ENCODE data around the gene ZFAND6.

Gene ZFAND6

DNA sequence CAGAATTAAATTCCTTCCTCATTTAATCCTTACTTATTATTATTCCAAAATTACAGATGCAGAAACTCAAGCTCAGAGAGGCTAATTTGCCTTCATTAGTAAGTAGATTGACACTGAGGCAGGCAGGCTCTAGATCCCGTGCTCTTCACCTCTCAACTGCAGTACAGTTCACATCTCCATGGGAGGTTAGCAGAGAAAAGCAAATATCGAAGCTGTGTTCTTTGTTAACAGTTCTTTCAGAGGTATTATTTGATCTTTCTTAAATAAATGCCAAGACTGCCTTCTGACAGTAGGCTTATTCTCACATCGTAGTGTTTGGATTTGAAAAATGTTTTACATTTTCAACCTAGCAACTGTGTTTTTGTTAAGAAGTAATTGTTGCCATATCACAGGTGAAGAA, 77.4 kb downstream of the ZFAND6 start:
- no peak overlapping the region for H3K23ac ChIP-seq (ENCODE audit: low read length)
- H2BK120ac ChIP-seq (ENCODE audit: low read depth, low read length) = no peak overlapping the region
- no peak overlapping the region for H3K56ac ChIP-seq (ENCODE audit: low read length)
- no peak overlapping the region for H3K9ac ChIP-seq (ENCODE audit: low read length)
- no peak overlapping the region for H4K5ac ChIP-seq (ENCODE audit: low read length)
- H3K4me1 ChIP-seq (ENCODE audit: control insufficient read depth, low read depth, low read length) = no peaks in the 10 kb centered on the region
- no peak overlapping the region for H4K8ac ChIP-seq (ENCODE audit: low read depth, low read length)
- no peaks in the 10 kb centered on the region for H3K36me3 ChIP-seq (ENCODE audit: control insufficient read depth, insufficient read depth, low read length)
- DNase-seq = no peak
- H2BK15ac ChIP-seq (replicated peaks; ENCODE audit: low read depth) = no peak overlapping the region
- H2AK5ac ChIP-seq (ENCODE audit: low read length) = no peak overlapping the region
- H2BK5ac ChIP-seq (ENCODE audit: low read length) = no peak overlapping the region
- no peak overlapping the region for H3K4ac ChIP-seq (ENCODE audit: low read depth, low read length)
- H3K79me1 ChIP-seq (ENCODE audit: low read length) = no peaks in the 10 kb centered on the region
- H3K79me2 ChIP-seq (ENCODE audit: control insufficient read depth, insufficient read depth, low read length) = no peaks in the 10 kb centered on the region
- no peak overlapping the region for H3K18ac ChIP-seq (ENCODE audit: low read length)
- H3K4me2 ChIP-seq (ENCODE audit: low read length) = no peak overlapping the region
- H3K27me3 ChIP-seq (ENCODE audit: insufficient read depth, low read length, poor library complexity) = no peaks in the 10 kb centered on the region
- H3K27ac ChIP-seq (ENCODE audit: low read depth, low read length) = no peak overlapping the region
- no peak overlapping the region for H3K4me3 ChIP-seq (ENCODE audit: low read length)
- WGBS (ENCODE audit: extremely low coverage, insufficient coverage, low lambda C conversion rate) = no CpG with 5 or more reads among the region's 3 CpGs

DNA sequence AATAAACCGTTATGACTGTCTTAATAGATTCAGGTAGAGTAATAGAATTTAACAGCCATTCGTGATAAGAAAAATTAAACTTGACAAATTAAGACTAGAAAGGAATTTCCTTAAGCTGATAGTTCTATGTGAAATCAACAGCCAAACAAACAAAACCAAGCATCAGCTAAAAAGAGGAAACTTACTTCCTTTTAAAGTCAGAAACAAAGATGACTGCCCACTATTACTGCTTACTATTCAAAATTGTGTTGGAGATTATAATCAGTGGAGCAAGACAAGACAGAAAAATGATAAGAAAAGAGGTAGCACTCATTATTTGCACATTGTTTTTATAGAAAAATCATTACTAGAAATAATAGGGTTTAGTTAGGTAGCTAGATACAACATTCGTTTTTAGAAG, 79.5 kb downstream of the ZFAND6 start:
- Histone ChIP-seq H2BK15ac (replicated peaks; ENCODE audit: low read depth) (no peak overlapping the region), H3K79me2 (ENCODE audit: control insufficient read depth, insufficient read depth, low read length) (no peaks in the 10 kb centered on the region), H3K4me2 (ENCODE audit: low read length) (no peak overlapping the region), H3K79me1 (ENCODE audit: low read length) (no peaks in the 10 kb centered on the region), H3K36me3 (ENCODE audit: control insufficient read depth, insufficient read depth, low read length) (no peaks in the 10 kb centered on the region), H2BK5ac (ENCODE audit: low read length) (no peak overlapping the region), H3K23ac (ENCODE audit: low read length) (no peak overlapping the region), H3K4me1 (ENCODE audit: control insufficient read depth, low read depth, low read length) (no peaks in the 10 kb centered on the region), H4K8ac (ENCODE audit: low read depth, low read length) (no peak overlapping the region), H3K56ac (ENCODE audit: low read length) (no peak overlapping the region), H3K18ac (ENCODE audit: low read length) (no peak overlapping the region), H2AK5ac (ENCODE audit: low read length) (no peak overlapping the region), H3K4me3 (ENCODE audit: low read length) (no peak overlapping the region), H3K4ac (ENCODE audit: low read depth, low read length) (no peak overlapping the region), H3K27me3 (ENCODE audit: insufficient read depth, low read length, poor library complexity) (no peaks in the 10 kb centered on the region), H3K9ac (ENCODE audit: low read length) (no peak overlapping the region), H4K5ac (ENCODE audit: low read length) (no peak overlapping the region), H2BK120ac (ENCODE audit: low read depth, low read length) (no peak overlapping the region), H3K27ac (ENCODE audit: low read depth, low read length) (no peak overlapping the region)
- no CpG with 5 or more reads among the region's 3 CpGs for WGBS (ENCODE audit: extremely low coverage, insufficient coverage, low lambda C conversion rate)
- DNase-seq = no peak

DNA sequence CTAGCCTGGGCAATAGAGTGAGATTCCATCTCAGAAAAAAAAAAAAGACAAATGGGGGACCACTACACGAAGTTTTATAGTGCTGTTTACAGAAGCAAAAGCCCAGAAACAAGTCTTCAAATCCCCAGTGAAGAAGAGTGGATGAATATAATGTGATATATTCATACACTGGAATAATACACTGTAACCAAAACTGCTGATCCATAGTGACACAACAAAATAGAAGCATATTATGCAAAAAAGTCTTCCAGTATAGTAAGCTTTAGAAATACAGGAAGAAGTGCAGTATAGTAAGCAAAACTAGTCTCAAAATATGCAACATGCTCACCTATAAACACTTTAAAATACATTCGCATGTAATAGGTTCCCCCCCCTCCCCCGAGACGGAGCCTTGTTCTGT, 81.4 kb downstream of the ZFAND6 start:
- DNase-seq = no peak
- no peak overlapping the region for H4K8ac ChIP-seq (ENCODE audit: low read depth, low read length)
- H2AK5ac ChIP-seq (ENCODE audit: low read length) = no peak overlapping the region
- no peak overlapping the region for H3K23ac ChIP-seq (ENCODE audit: low read length)
- H3K9ac ChIP-seq (ENCODE audit: low read length) = no peak overlapping the region
- no peak overlapping the region for H3K4me2 ChIP-seq (ENCODE audit: low read length)
- H3K36me3 ChIP-seq (ENCODE audit: control insufficient read depth, insufficient read depth, low read length) = no peaks in the 10 kb centered on the region
- no peak overlapping the region for H2BK15ac ChIP-seq (replicated peaks; ENCODE audit: low read depth)
- H3K18ac ChIP-seq (ENCODE audit: low read length) = no peak overlapping the region
- no CpG with 5 or more reads among the region's 4 CpGs for WGBS (ENCODE audit: extremely low coverage, insufficient coverage, low lambda C conversion rate)
- H3K27me3 ChIP-seq (ENCODE audit: insufficient read depth, low read length, poor library complexity) = no peaks in the 10 kb centered on the region
- H3K56ac ChIP-seq (ENCODE audit: low read length) = no peak overlapping the region
- H2BK120ac ChIP-seq (ENCODE audit: low read depth, low read length) = no peak overlapping the region
- H4K5ac ChIP-seq (ENCODE audit: low read length) = no peak overlapping the region
- H2BK5ac ChIP-seq (ENCODE audit: low read length) = no peak overlapping the region
- H3K4me3 ChIP-seq (ENCODE audit: low read length) = no peak overlapping the region
- H3K4me1 ChIP-seq (ENCODE audit: control insufficient read depth, low read depth, low read length) = no peaks in the 10 kb centered on the region
- no peak overlapping the region for H3K27ac ChIP-seq (ENCODE audit: low read depth, low read length)
- H3K79me1 ChIP-seq (ENCODE audit: low read length) = no peaks in the 10 kb centered on the region
- no peaks in the 10 kb centered on the region for H3K79me2 ChIP-seq (ENCODE audit: control insufficient read depth, insufficient read depth, low read length)
- no peak overlapping the region for H3K4ac ChIP-seq (ENCODE audit: low read depth, low read length)

DNA sequence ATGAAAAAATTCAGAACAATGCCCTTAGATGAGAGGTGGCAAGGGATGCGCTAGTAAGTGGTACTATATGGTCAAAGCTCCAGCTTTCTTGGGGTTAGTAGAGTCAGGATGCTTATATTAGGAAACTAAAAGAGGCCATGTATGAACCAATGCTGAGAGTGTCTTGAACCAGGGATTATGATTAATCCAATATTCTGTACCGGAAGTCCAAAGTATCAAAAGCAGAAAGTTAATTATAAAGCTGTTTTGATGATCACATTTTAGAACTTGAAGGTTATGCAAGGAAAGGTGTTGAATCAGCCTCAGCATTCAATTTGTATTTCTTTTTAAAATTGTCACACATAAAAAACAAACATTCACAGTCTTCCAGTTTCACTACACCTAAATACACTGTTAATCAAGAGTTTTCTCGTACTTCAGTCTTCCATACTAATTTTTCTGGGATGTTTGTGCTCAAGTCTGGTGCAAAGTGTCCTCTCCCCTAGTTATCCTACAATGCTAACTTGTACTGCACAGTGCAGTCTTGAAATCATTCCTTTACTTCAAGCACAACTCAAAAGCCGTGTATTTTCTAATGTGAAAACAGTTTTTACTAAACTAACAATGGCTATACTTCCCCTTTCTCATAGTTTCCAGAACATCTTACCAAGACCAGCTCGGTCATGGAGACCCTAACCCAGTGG, 82.6 kb downstream of the ZFAND6 start:
- Histone ChIP-seq H3K4me2 (ENCODE audit: low read length) (no peak overlapping the region), H3K9ac (ENCODE audit: low read length) (no peak overlapping the region), H3K27ac (ENCODE audit: low read depth, low read length) (no peak overlapping the region), H2AK5ac (ENCODE audit: low read length) (no peak overlapping the region), H3K18ac (ENCODE audit: low read length) (no peak overlapping the region), H3K27me3 (ENCODE audit: insufficient read depth, low read length, poor library complexity) (no peaks in the 10 kb centered on the region), H4K8ac (ENCODE audit: low read depth, low read length) (no peak overlapping the region), H3K79me2 (ENCODE audit: control insufficient read depth, insufficient read depth, low read length) (no peaks in the 10 kb centered on the region), H3K4ac (ENCODE audit: low read depth, low read length) (no peak overlapping the region), H2BK5ac (ENCODE audit: low read length) (no peak overlapping the region), H2BK15ac (replicated peaks; ENCODE audit: low read depth) (no peak overlapping the region), H3K36me3 (ENCODE audit: control insufficient read depth, insufficient read depth, low read length) (no peaks in the 10 kb centered on the region), H3K4me3 (ENCODE audit: low read length) (no peak overlapping the region), H3K23ac (ENCODE audit: low read length) (no peak overlapping the region), H3K4me1 (ENCODE audit: control insufficient read depth, low read depth, low read length) (no peaks in the 10 kb centered on the region), H3K56ac (ENCODE audit: low read length) (no peak overlapping the region), H3K79me1 (ENCODE audit: low read length) (no peaks in the 10 kb centered on the region), H2BK120ac (ENCODE audit: low read depth, low read length) (no peak overlapping the region), H4K5ac (ENCODE audit: low read length) (no peak overlapping the region)
- no CpG with 5 or more reads among the region's 5 CpGs for WGBS (ENCODE audit: extremely low coverage, insufficient coverage, low lambda C conversion rate)
- no peak for DNase-seq

DNA sequence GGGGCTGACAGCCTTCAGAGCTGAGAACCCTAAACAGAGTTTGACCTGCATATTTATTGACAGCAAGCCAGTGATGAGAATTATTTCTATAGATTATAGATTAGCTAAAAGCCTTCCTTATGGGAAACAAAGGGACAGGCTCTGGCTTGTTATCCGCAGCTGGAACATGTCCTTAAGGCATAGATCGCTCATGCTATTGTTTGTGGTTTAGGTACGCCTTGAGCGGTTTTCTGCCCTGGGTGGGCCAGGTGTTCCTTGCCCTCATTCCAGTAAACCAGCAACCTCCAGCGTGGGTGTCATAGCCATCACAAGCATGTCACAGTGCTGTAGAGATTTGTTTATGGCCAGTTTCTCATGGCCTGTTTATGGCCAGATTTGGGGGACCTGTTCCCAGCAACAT, 83.2 kb downstream of the ZFAND6 start:
- no peak overlapping the region for H3K4me3 ChIP-seq (ENCODE audit: low read length)
- no peaks in the 10 kb centered on the region for H3K36me3 ChIP-seq (ENCODE audit: control insufficient read depth, insufficient read depth, low read length)
- H2BK5ac ChIP-seq (ENCODE audit: low read length) = no peak overlapping the region
- H2BK120ac ChIP-seq (ENCODE audit: low read depth, low read length) = no peak overlapping the region
- no peaks in the 10 kb centered on the region for H3K79me1 ChIP-seq (ENCODE audit: low read length)
- H2AK5ac ChIP-seq (ENCODE audit: low read length) = no peak overlapping the region
- no peak overlapping the region for H4K8ac ChIP-seq (ENCODE audit: low read depth, low read length)
- WGBS (ENCODE audit: extremely low coverage, insufficient coverage, low lambda C conversion rate) = no CpG with 5 or more reads among the region's 5 CpGs
- no peak overlapping the region for H3K18ac ChIP-seq (ENCODE audit: low read length)
- no peaks in the 10 kb centered on the region for H3K27me3 ChIP-seq (ENCODE audit: insufficient read depth, low read length, poor library complexity)
- H3K56ac ChIP-seq (ENCODE audit: low read length) = no peak overlapping the region
- H3K4me2 ChIP-seq (ENCODE audit: low read length) = no peak overlapping the region
- DNase-seq = no peak
- H3K4ac ChIP-seq (ENCODE audit: low read depth, low read length) = no peak overlapping the region
- no peaks in the 10 kb centered on the region for H3K79me2 ChIP-seq (ENCODE audit: control insufficient read depth, insufficient read depth, low read length)
- H3K27ac ChIP-seq (ENCODE audit: low read depth, low read length) = no peak overlapping the region
- H3K23ac ChIP-seq (ENCODE audit: low read length) = no peak overlapping the region
- no peak overlapping the region for H3K9ac ChIP-seq (ENCODE audit: low read length)
- H4K5ac ChIP-seq (ENCODE audit: low read length) = no peak overlapping the region
- H3K4me1 ChIP-seq (ENCODE audit: control insufficient read depth, low read depth, low read length) = no peaks in the 10 kb centered on the region
- H2BK15ac ChIP-seq (replicated peaks; ENCODE audit: low read depth) = no peak overlapping the region

DNA sequence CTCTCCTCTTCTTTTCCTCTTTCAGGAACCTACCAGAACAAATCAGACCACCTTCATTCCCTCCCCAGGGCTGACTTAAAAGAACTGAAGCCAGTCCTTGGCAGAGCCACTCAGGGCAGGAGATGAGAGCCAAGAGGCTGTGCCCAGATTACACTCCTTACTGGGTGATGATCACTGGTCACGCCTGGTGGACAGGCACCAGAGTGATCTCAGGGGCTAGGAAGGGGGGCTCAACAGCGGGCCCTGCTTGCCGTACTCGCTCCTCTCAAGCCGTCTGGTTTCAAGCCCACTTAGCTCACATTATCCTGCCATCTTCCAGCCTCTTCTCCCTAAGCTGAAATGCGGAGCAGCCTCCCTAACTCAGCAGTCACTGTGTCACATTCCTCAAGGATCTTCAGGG, 91.7 kb downstream of the ZFAND6 start:
- no peak overlapping the region for H3K23ac ChIP-seq (ENCODE audit: low read length)
- no peak overlapping the region for H3K4ac ChIP-seq (ENCODE audit: low read depth, low read length)
- no peak overlapping the region for H4K8ac ChIP-seq (ENCODE audit: low read depth, low read length)
- no CpG with 5 or more reads among the region's 6 CpGs for WGBS (ENCODE audit: extremely low coverage, insufficient coverage, low lambda C conversion rate)
- no peaks in the 10 kb centered on the region for H3K36me3 ChIP-seq (ENCODE audit: control insufficient read depth, insufficient read depth, low read length)
- H3K18ac ChIP-seq (ENCODE audit: low read length) = no peak overlapping the region
- H2BK120ac ChIP-seq (ENCODE audit: low read depth, low read length) = no peak overlapping the region
- H3K27ac ChIP-seq (ENCODE audit: low read depth, low read length) = no peak overlapping the region
- no peak overlapping the region for H2BK15ac ChIP-seq (replicated peaks; ENCODE audit: low read depth)
- no peak overlapping the region for H4K5ac ChIP-seq (ENCODE audit: low read length)
- H3K27me3 ChIP-seq (ENCODE audit: insufficient read depth, low read length, poor library complexity) = no peaks in the 10 kb centered on the region
- no peak overlapping the region for H2AK5ac ChIP-seq (ENCODE audit: low read length)
- no peak overlapping the region for H3K4me3 ChIP-seq (ENCODE audit: low read length)
- no peak overlapping the region for H3K4me2 ChIP-seq (ENCODE audit: low read length)
- H3K4me1 ChIP-seq (ENCODE audit: control insufficient read depth, low read depth, low read length) = no peaks in the 10 kb centered on the region
- H3K56ac ChIP-seq (ENCODE audit: low read length) = no peak overlapping the region
- no peak overlapping the region for H3K9ac ChIP-seq (ENCODE audit: low read length)
- DNase-seq = no peak
- H3K79me2 ChIP-seq (ENCODE audit: control insufficient read depth, insufficient read depth, low read length) = no peaks in the 10 kb centered on the region
- H2BK5ac ChIP-seq (ENCODE audit: low read length) = no peak overlapping the region
- H3K79me1 ChIP-seq (ENCODE audit: low read length) = no peaks in the 10 kb centered on the region

All from mesendoderm (in vitro differentiated cells).